Thyroid gland (tissue), 4 donors: Measurements from ENCODE around the gene ST3GAL4.

Source experiments
- CTCF ChIP-seq, 6 experiments: fragments of 200-600 bp in 3 of 6; fragments of 450-650 bp in 3 of 6; sonication (generic) in 3 of 6; IDR thresholded peaks; one replicate each; pipeline ENCODE4 v1.5.1; 2016 to 2019; ENCODE audit warnings: antibody characterized with exemption in 6 of 6, mild to moderate bottlenecking in 2 of 6, inconsistent platforms in 1 of 6, moderate library complexity in 1 of 6
- POLR2A ChIP-seq, 2 donors: fragments of 450-650 bp; IDR thresholded peaks; one replicate each; pipeline ENCODE4 v1.6.1; 2017; ENCODE audit warnings: antibody characterized with exemption in 2 of 2, mild to moderate bottlenecking in 2 of 2, moderate library complexity in 1 of 2

- TF ChIP-seq CTCF (IDR thresholded peaks at IDR 0.05) (no peak), POLR2A (IDR thresholded peaks at IDR 0.05) (no peak)
These were observed 52.3 kb downstream of the ST3GAL4 start for GRCh38 chr11:126407682-126408288.
